Keratinocyte (primary cell): Measurements from ENCODE around the gene ERFL. TPM values are rescaled to one million over a fixed set of nuclear protein-coding genes. Genes with fewer than 3 reads are reported as not detected.

ENCODE experiments used
- DNase-seq: peaks from one replicate; pipeline ENCODE4 v3.0.0-alpha.2; 2011; ENCODE audit warnings: low read depth, missing footprints, low spot score
- FAIRE-seq: peaks from 2 replicates; lab custom pipeline; 2011; peaks lifted over from hg19 to GRCh38; lab: Jason Lieb, UNC
- H2AFZ ChIP-seq: 2 replicates; pipeline ENCODE4 v1.6.0; 2012; ENCODE audit warnings: low read length, control low read depth, inconsistent platforms; ENCODE audit not compliant: control insufficient read depth
- H3K27ac ChIP-seq: 2 replicates; pipeline ENCODE4 v1.5.1; 2011; ENCODE audit warnings: low read length; ENCODE audit not compliant: control insufficient read depth, insufficient read depth
- H3K27me3 ChIP-seq: 3 replicates; pipeline ENCODE4 v1.6.0; 2011; ENCODE audit warnings: low read length; ENCODE audit not compliant: control insufficient read depth, insufficient read depth; ENCODE audit errors: extremely low read depth
- H3K36me3 ChIP-seq, 2 experiments: 2 replicates in 1 of 2; 3 replicates in 1 of 2; pipeline ENCODE4 v1.5.1; 2011; ENCODE audit warnings: low read length in 2 of 2, mild to moderate bottlenecking in 1 of 2; ENCODE audit not compliant: control insufficient read depth in 2 of 2, insufficient read depth in 2 of 2; ENCODE audit errors: extremely low read depth in 1 of 2
- H3K4me1 ChIP-seq: 3 replicates; pipeline ENCODE4 v1.5.1; 2011; ENCODE audit warnings: low read length; ENCODE audit not compliant: control insufficient read depth, insufficient read depth; ENCODE audit errors: extremely low read depth
- H3K4me2 ChIP-seq: 3 replicates; pipeline ENCODE4 v1.6.0; 2011; ENCODE audit warnings: low read depth, low read length; ENCODE audit not compliant: control insufficient read depth, insufficient read depth; ENCODE audit errors: extremely low read depth
- H3K4me3 ChIP-seq, 3 experiments: fragments of 200-600 bp in 1 of 3; sonication (generic) in 1 of 3; 2 replicates in 2 of 3; 3 replicates in 1 of 3; pipeline ENCODE4 v1.5.1; 2011 to 2016; ENCODE audit warnings: low read length in 3 of 3, mild to moderate bottlenecking in 3 of 3, control low read depth in 2 of 3, inconsistent platforms in 1 of 3, low read depth in 1 of 3, mixed read lengths in 1 of 3, mixed run types in 1 of 3, moderate library complexity in 1 of 3; ENCODE audit not compliant: control insufficient read depth in 2 of 3, insufficient read depth in 2 of 3; ENCODE audit errors: extremely low read depth in 1 of 3
- H3K79me2 ChIP-seq: 2 replicates; pipeline ENCODE4 v1.6.0; 2012; ENCODE audit warnings: low read length; ENCODE audit not compliant: control insufficient read depth, insufficient read depth
- H3K9ac ChIP-seq: 3 replicates; pipeline ENCODE4 v1.6.0; 2011; ENCODE audit warnings: low read length; ENCODE audit not compliant: control insufficient read depth, insufficient read depth; ENCODE audit errors: extremely low read depth
- H3K9me1 ChIP-seq: 3 replicates; pipeline ENCODE4 v1.6.0; 2011; ENCODE audit warnings: low read length; ENCODE audit not compliant: control insufficient read depth, insufficient read depth; ENCODE audit errors: extremely low read depth
- H3K9me3 ChIP-seq: 2 replicates; pipeline ENCODE4 v1.5.1; 2012; ENCODE audit warnings: low read depth, low read length; ENCODE audit not compliant: control insufficient read depth
- H4K20me1 ChIP-seq: 3 replicates; pipeline ENCODE4 v1.6.0; 2011; ENCODE audit warnings: low read length; ENCODE audit not compliant: control insufficient read depth, insufficient read depth; ENCODE audit errors: extremely low read depth
- EZH2 ChIP-seq: IDR thresholded peaks from one replicate; pipeline ENCODE4 v1.6.1; 2012; ENCODE audit warnings: inconsistent platforms, mild to moderate bottlenecking, low read length, moderate library complexity
- dilution Hi-C: fragments of 300-500 bp; cut with MboI; formaldehyde crosslinking; loops from one replicate; pipeline ENCODE4 v1.7.0; 2020; ENCODE audit warnings: low sequenced_read_pairs; ENCODE audit not compliant: extremely low pct_ligation_motif_present
- polyA plus RNA-seq, 5 experiments: library from polyadenylated mRNA; depleted of rRNA in 3 of 5; stranded (reverse) in 3 of 5; stranded (forward) in 1 of 5; unstranded in 1 of 5; fragments of >200 nt; gene quantifications; 1 replicate in 1 of 5; 2 replicates in 3 of 5; 3 replicates in 1 of 5; pipeline versions ENCODE4 v1.2.1 to v1.2.3, GENCODE V29; 2011 to 2012; ENCODE audit warnings: missing spikeins in 2 of 5, low read depth in 1 of 5, low replicate concordance in 1 of 5
- TF ChIP-seq, protein P1 (sequence below), 3 experiments: IDR thresholded peaks in 1 of 3; conservative IDR thresholded peaks in 1 of 3; optimal IDR thresholded peaks in 1 of 3; 2 replicates in 2 of 3; 3 replicates in 1 of 3; pipeline versions ENCODE3 to v1.5.1; 2011; ENCODE audit warnings: low read length in 3 of 3, mild to moderate bottlenecking in 3 of 3, moderate library complexity in 2 of 3, control low read depth in 1 of 3, inconsistent platforms in 1 of 3; ENCODE audit not compliant: insufficient read depth in 2 of 3; ENCODE audit errors: extremely low read depth in 1 of 3

Gene ERFL
- polyA plus RNA-seq, 1 donor (not counting 4 experiments of a cell fraction or from before 2014, with no cell fraction given): not detected

DNA sequence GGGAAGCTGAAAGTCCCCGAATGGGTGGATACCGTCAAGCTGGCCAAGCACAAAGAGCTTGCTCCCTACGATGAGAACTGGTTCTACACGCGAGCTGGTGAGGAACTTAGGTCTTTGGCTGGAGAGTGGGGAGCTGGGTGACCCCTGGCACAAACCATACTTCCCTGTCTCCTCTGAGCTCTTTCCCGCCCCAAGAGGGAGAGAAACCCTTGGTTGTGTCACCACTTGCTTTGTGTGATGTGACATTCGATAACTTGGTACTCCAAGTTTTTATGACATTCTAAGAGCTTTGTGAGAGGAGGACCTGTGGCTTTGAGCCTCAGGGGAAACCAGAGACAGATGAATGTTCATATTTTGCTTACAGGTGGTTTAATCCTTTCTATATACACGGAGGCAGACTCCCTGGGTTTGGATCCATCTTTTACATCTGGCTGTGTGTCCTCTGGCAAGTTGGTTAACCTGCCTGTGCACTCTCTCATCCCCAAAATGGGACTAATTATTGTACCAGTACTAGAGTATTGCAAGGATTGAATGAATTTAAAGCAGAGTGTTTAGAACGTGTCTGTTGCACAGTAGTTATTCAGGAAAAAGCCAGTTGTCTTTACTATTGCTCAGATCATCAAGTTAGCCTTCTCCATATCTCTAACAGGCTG, 67.0 kb downstream of the ERFL start:
- Histone ChIP-seq H3K36me3 (peaks cover 35 to 51% of the 10 kb centered on the region in 2 experiments), H4K20me1 (peaks cover 30% of the 10 kb centered on the region), H3K79me2 (peaks cover 58% of the 10 kb centered on the region), H3K9ac (peak overlapping the region; percentile 99), H3K4me2 (peak overlapping the region; percentile 100), H3K27ac (peak overlapping the region; percentile 94), H3K9me1 (peaks cover 4% of the 10 kb centered on the region), H3K9me3 (no peaks in the 10 kb centered on the region), H3K27me3 (no peaks in the 10 kb centered on the region), H3K4me3 (peak overlapping the region; percentile 93 to 99 (median 97)), H2AFZ (no peak overlapping the region), H3K4me1 (peaks cover 28% of the 10 kb centered on the region)
- no peak for FAIRE-seq
- dilution Hi-C loops: no loop called here
- DNase-seq: no peak
- TF ChIP-seq, protein P1, sequence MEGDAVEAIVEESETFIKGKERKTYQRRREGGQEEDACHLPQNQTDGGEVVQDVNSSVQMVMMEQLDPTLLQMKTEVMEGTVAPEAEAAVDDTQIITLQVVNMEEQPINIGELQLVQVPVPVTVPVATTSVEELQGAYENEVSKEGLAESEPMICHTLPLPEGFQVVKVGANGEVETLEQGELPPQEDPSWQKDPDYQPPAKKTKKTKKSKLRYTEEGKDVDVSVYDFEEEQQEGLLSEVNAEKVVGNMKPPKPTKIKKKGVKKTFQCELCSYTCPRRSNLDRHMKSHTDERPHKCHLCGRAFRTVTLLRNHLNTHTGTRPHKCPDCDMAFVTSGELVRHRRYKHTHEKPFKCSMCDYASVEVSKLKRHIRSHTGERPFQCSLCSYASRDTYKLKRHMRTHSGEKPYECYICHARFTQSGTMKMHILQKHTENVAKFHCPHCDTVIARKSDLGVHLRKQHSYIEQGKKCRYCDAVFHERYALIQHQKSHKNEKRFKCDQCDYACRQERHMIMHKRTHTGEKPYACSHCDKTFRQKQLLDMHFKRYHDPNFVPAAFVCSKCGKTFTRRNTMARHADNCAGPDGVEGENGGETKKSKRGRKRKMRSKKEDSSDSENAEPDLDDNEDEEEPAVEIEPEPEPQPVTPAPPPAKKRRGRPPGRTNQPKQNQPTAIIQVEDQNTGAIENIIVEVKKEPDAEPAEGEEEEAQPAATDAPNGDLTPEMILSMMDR (optimal IDR thresholded peaks at IDR 0.05 in 1 of 3, IDR thresholded peaks at IDR 0.05 in 1 of 3, conservative IDR thresholded peaks at IDR 0.05 in 1 of 3; ENCODE audit: extremely low read depth in 1 of 3, insufficient read depth in 2 of 3, low read length in 3 of 3): no peak
- TF ChIP-seq EZH2: no peak

DNA sequence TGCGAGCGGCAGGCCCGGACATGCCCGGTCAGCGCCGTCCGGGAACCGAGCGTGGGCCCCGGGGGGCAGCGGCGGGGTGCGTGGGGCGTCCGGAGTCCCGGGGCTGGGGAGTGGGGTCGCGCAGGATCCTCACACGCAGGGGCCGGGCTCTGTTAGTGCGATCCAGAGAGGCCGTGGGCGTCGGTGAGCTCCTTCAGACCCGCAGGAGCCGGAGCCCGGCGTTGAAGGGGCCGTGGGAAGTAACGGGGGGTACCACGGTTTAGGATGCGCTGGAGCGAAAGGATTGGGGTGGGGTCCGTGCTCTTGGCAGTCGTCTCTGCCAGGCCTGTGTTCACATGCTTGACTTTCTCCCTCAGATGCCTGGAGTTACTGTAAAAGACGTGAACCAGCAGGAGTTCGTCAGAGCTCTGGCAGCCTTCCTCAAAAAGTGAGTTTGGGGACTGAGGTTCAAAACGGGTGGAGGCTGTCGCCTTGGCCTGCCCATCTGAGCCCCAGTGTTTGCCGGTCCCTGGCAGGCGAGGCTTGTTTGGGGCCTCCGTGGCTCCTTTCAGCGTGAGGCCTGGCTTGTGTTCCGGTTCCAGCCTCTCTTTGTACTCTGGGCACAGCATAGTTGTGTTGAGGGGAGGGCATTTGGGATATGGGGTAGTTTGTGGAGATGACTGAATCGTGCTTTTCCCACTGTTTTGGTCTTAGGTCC, 67.7 kb downstream of the ERFL start:
- Histone ChIP-seq H3K27me3 (no peaks in the 10 kb centered on the region), H3K36me3 (peaks cover 33 to 48% of the 10 kb centered on the region in 2 experiments), H3K9me3 (no peaks in the 10 kb centered on the region), H3K27ac (peak overlapping the region; percentile 94), H3K79me2 (peaks cover 54% of the 10 kb centered on the region), H2AFZ (no peak overlapping the region), H3K9ac (peak overlapping the region; percentile 99), H4K20me1 (peaks cover 30% of the 10 kb centered on the region), H3K4me3 (peak overlapping the region; percentile 93 to 99 (median 97)), H3K4me2 (peak overlapping the region; percentile 100), H3K4me1 (peaks cover 28% of the 10 kb centered on the region), H3K9me1 (peaks cover 4% of the 10 kb centered on the region)
- no peak for FAIRE-seq
- no peak for DNase-seq
- TF ChIP-seq EZH2: no peak
- TF ChIP-seq, protein P1 (optimal IDR thresholded peaks at IDR 0.05 in 1 of 3, IDR thresholded peaks at IDR 0.05 in 1 of 3, conservative IDR thresholded peaks at IDR 0.05 in 1 of 3; ENCODE audit: extremely low read depth in 1 of 3, insufficient read depth in 2 of 3, low read length in 3 of 3): no peak
- dilution Hi-C loops: no loop called here
